Tibial nerve (tissue), 4 donors: ENCODE results near the gene GRIK4. TPM values are rescaled to one million over a fixed set of nuclear protein-coding genes. Genes with fewer than 3 reads are reported as not detected.

Source experiments
- DNase-seq, 2 donors: peaks; one replicate each; pipeline ENCODE4 v3.0.0-alpha.2; 2019; ENCODE audit warnings: low spot score in 2 of 2
- H3K27ac ChIP-seq, 4 donors: fragments of 200-600 bp; sonication (generic) in 3 of 4; one replicate each; pipeline ENCODE4 v1.5.1; 2017 to 2019; ENCODE audit warnings: mild to moderate bottlenecking in 1 of 4
- H3K27me3 ChIP-seq, 2 donors: fragments of 200-600 bp; sonication (generic) in 1 of 2; one replicate each; pipeline versions ENCODE4 v1.5.1 to v1.6.0; 2017 to 2019
- H3K36me3 ChIP-seq, 3 donors: fragments of 200-600 bp; sonication (generic); one replicate each; pipeline ENCODE4 v1.5.1; 2018 to 2019
- H3K4me1 ChIP-seq, 4 donors: fragments of 200-600 bp; sonication (generic) in 3 of 4; one replicate each; pipeline ENCODE4 v1.5.1; 2017 to 2019
- H3K4me3 ChIP-seq, 4 donors: fragments of 200-600 bp; sonication (generic) in 3 of 4; one replicate each; pipeline ENCODE4 v1.5.1; 2017 to 2019; ENCODE audit warnings: mild to moderate bottlenecking in 1 of 4, moderate library complexity in 1 of 4
- H3K9me3 ChIP-seq, 4 donors: fragments of 200-600 bp; sonication (generic) in 3 of 4; one replicate each; pipeline ENCODE4 v1.5.1; 2017 to 2019
- CTCF ChIP-seq, 5 experiments: fragments of 200-600 bp in 3 of 5; fragments of 450-650 bp in 2 of 5; sonication (generic) in 3 of 5; IDR thresholded peaks; one replicate each; pipeline ENCODE4 v1.5.1; 2016 to 2019; ENCODE audit warnings: antibody characterized with exemption in 5 of 5, mild to moderate bottlenecking in 3 of 5, moderate library complexity in 2 of 5
- EP300 ChIP-seq, 2 donors: sonication (generic); formaldehyde crosslinking; IDR thresholded peaks; one replicate each; pipeline ENCODE4 v1.6.1; 2017; ENCODE audit warnings: antibody characterized with exemption in 2 of 2, mild to moderate bottlenecking in 1 of 2
- POLR2A ChIP-seq, 2 donors: fragments of 450-650 bp; IDR thresholded peaks; one replicate each; pipeline ENCODE4 v1.6.1; 2017; ENCODE audit warnings: antibody characterized with exemption in 2 of 2, mild to moderate bottlenecking in 2 of 2, moderate library complexity in 2 of 2
- WGBS, 2 donors: methylation state at CpG; one replicate each; pipeline ENCODE4 v1.1.5; 2018; 5-methylcytosine and 5-hydroxymethylcytosine counted together
- total RNA-seq, 4 donors: library from RNA; depleted of rRNA; stranded (reverse); fragments of >200 nt; gene quantifications; one replicate each; pipeline ENCODE4 v1.1.0, GENCODE V29; 2016

GRIK4 gene
- total RNA-seq, 4 donors from 2014 or later, result 0.22 to 0.98 TPM; not detected in 2

- H3K27ac ChIP-seq, result no peak overlapping the region
- no peak for TF ChIP-seq CTCF (IDR thresholded peaks at IDR 0.05)
- no peak for TF ChIP-seq POLR2A (IDR thresholded peaks at IDR 0.05)
- no peak for TF ChIP-seq EP300 (IDR thresholded peaks at IDR 0.05)
- H3K9me3 ChIP-seq, result no peaks in the 10 kb centered on the region
- no peak for DNase-seq
- no peaks in the 10 kb centered on the region for H3K36me3 ChIP-seq
- 41 to 45% methylated on average over 17 of the region's 17 CpGs for WGBS, 2 donors
- H3K27me3 ChIP-seq, result no peaks in the 10 kb centered on the region
- H3K4me3 ChIP-seq, result no peak overlapping the region
- peaks cover 0 to 8% (median 0%) of the 10 kb centered on the region in 4 donors for H3K4me1 ChIP-seq
Measured at GRCh38 chr11:120775986-120776951, 264.7 kb downstream of the GRIK4 start.

- Histone ChIP-seq H3K9me3 (no peaks in the 10 kb centered on the region), H3K27me3 (no peaks in the 10 kb centered on the region), H3K27ac (no peak overlapping the region), H3K4me3 (no peak overlapping the region), H3K36me3 (no peaks in the 10 kb centered on the region), H3K4me1 (peaks cover 0 to 8% (median 0%) of the 10 kb centered on the region in 4 donors)
- TF ChIP-seq POLR2A (IDR thresholded peaks at IDR 0.05), result no peak
- TF ChIP-seq EP300 (IDR thresholded peaks at IDR 0.05), result no peak
- WGBS, 2 donors, result 78 to 82% methylated on average over 9 to 10 of the region's 10 CpGs
- no peak for DNase-seq
Measured at GRCh38 chr11:120778685-120779490, 267.3 kb downstream of the GRIK4 start.

- Histone ChIP-seq H3K36me3 (no peaks in the 10 kb centered on the region), H3K9me3 (no peaks in the 10 kb centered on the region), H3K27ac (no peak overlapping the region), H3K4me3 (no peak overlapping the region), H3K4me1 (peaks cover 0 to 8% (median 0%) of the 10 kb centered on the region in 4 donors), H3K27me3 (no peaks in the 10 kb centered on the region)
- TF ChIP-seq CTCF (IDR thresholded peaks at IDR 0.05) (no peak), POLR2A (IDR thresholded peaks at IDR 0.05) (no peak), EP300 (IDR thresholded peaks at IDR 0.05) (no peak)
- DNase-seq, result no peak
- 77 to 79% methylated on average over 2 of the region's 2 CpGs for WGBS, 2 donors
Measured at GRCh38 chr11:120780239-120780638, 268.7 kb downstream of the GRIK4 start.

- DNase-seq, result no peak
- Histone ChIP-seq H3K27ac (no peak overlapping the region), H3K27me3 (no peaks in the 10 kb centered on the region), H3K4me1 (peaks cover 0 to 2% (median 0%) of the 10 kb centered on the region in 4 donors), H3K9me3 (no peaks in the 10 kb centered on the region), H3K36me3 (no peaks in the 10 kb centered on the region), H3K4me3 (no peak overlapping the region)
- WGBS, 2 donors, result 90 to 91% methylated on average over 7 to 8 of the region's 8 CpGs
- TF ChIP-seq CTCF (IDR thresholded peaks at IDR 0.05), result no peak
- no peak for TF ChIP-seq EP300 (IDR thresholded peaks at IDR 0.05)
- TF ChIP-seq POLR2A (IDR thresholded peaks at IDR 0.05), result no peak
Measured at GRCh38 chr11:120781486-120782120, 270.1 kb downstream of the GRIK4 start.

GRCh38 chr11:120784566-120785251, 273.2 kb downstream of the GRIK4 start:
- Histone ChIP-seq H3K4me1 (no peaks in the 10 kb centered on the region), H3K27ac (no peak overlapping the region), H3K36me3 (no peaks in the 10 kb centered on the region), H3K4me3 (no peak overlapping the region), H3K27me3 (peaks cover 0 to 4% of the 10 kb centered on the region in 2 donors), H3K9me3 (no peaks in the 10 kb centered on the region)
- 81 to 84% methylated on average over 12 of the region's 12 CpGs for WGBS, 2 donors
- TF ChIP-seq CTCF (IDR thresholded peaks at IDR 0.05), result no peak
- no peak for TF ChIP-seq EP300 (IDR thresholded peaks at IDR 0.05)
- no peak for TF ChIP-seq POLR2A (IDR thresholded peaks at IDR 0.05)
- no peak for DNase-seq
